Measurements from ENCODE around the gene DTHD1. TPM values are rescaled to one million over a fixed set of nuclear protein-coding genes. Genes with fewer than 3 reads are reported as not detected.

The DTHD1 gene
- total RNA-seq, 1 donor from 2014 or later: not detected

DNA sequence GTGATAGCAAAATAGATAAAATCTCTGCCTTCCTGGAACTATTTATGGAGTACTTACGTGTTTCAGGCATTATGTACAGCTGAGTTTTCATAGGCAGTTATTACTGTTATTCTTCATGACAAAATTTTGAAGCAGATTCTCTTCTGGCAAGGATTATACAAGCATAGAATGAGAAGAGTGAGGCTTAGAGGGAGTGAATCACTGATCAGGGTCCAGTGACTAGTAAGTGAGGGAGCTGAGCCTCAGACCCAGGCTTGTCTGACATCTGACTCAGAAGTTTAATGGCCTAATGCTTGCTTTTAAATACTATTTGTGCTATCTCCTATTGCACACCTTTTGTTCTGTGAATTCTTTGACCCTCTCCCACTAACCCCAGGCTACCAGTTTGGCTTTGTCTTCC is 110.6 kb downstream of the DTHD1 start:
- Histone ChIP-seq H3K4me1 (no peaks in the 10 kb centered on the region), H3K27ac (no peak overlapping the region), H3K4me2 (no peak overlapping the region), H2AFZ (replicated peaks) (no peak overlapping the region), H3K36me3 (no peaks in the 10 kb centered on the region), H3K79me2 (ENCODE audit: low read depth) (no peaks in the 10 kb centered on the region), H3K9me3 (ENCODE audit: low read depth) (no peaks in the 10 kb centered on the region), H3F3A (ENCODE audit: low read depth) (no peaks in the 10 kb centered on the region), H3K9ac (no peak overlapping the region), H4K20me1 (ENCODE audit: low read depth) (no peaks in the 10 kb centered on the region), H3K27me3 (no peaks in the 10 kb centered on the region), H3K4me3 (no peak overlapping the region)
- no peak overlapping the region for H3K27ac Mint-ChIP-seq
- no peaks in the 10 kb centered on the region for H3K27me3 Mint-ChIP-seq (ENCODE audit: insufficient read depth, low read depth)
- no peak for DNase-seq (ENCODE audit: low spot score)
- H3K9me3 Mint-ChIP-seq: no peaks in the 10 kb centered on the region
- H3K4me3 Mint-ChIP-seq: no peak overlapping the region
- peaks cover 11% of the 10 kb centered on the region for H3K4me1 Mint-ChIP-seq
- no peak for TF ChIP-seq EZH2phosphoT487 (IDR thresholded peaks at IDR 0.05)
- TF ChIP-seq, protein P1, sequence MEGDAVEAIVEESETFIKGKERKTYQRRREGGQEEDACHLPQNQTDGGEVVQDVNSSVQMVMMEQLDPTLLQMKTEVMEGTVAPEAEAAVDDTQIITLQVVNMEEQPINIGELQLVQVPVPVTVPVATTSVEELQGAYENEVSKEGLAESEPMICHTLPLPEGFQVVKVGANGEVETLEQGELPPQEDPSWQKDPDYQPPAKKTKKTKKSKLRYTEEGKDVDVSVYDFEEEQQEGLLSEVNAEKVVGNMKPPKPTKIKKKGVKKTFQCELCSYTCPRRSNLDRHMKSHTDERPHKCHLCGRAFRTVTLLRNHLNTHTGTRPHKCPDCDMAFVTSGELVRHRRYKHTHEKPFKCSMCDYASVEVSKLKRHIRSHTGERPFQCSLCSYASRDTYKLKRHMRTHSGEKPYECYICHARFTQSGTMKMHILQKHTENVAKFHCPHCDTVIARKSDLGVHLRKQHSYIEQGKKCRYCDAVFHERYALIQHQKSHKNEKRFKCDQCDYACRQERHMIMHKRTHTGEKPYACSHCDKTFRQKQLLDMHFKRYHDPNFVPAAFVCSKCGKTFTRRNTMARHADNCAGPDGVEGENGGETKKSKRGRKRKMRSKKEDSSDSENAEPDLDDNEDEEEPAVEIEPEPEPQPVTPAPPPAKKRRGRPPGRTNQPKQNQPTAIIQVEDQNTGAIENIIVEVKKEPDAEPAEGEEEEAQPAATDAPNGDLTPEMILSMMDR (IDR thresholded peaks at IDR 0.05): no peak
- H3K36me3 Mint-ChIP-seq: no peaks in the 10 kb centered on the region

DNA sequence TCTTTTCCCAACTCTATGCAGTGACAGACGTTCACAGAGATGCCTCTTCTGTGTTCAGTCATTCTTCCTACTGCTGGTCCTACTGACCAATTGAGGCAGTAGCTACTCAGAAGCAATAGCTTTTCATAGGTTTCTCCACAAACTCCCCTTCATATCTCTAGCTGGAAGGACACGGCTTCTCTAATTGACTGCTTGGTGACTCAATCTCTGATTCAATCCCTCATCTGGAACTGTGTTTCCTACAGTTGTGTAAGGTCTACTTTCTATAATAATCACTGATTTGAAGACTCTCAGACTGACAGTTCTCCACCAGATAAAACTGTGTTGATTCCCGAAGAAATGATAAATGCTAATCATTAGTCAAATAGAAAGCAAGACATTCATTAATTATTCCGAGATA is 111.5 kb downstream of the DTHD1 start:
- Mint-ChIP-seq H3K36me3 (no peaks in the 10 kb centered on the region), H3K27ac (no peak overlapping the region)
- H3K4me2 ChIP-seq: no peak overlapping the region

More for the DNA sequence above, 111.5 kb downstream of the DTHD1 start:
- no peak for TF ChIP-seq EZH2phosphoT487 (IDR thresholded peaks at IDR 0.05)
- TF ChIP-seq, protein P1 (IDR thresholded peaks at IDR 0.05): no peak
- no peak for TF ChIP-seq EZH2 (IDR thresholded peaks at IDR 0.05)
- H3K9ac ChIP-seq: no peak overlapping the region
- no peaks in the 10 kb centered on the region for H3K79me2 ChIP-seq (ENCODE audit: low read depth)
- H3F3A ChIP-seq (ENCODE audit: low read depth): no peaks in the 10 kb centered on the region
- no peaks in the 10 kb centered on the region for H4K20me1 ChIP-seq (ENCODE audit: low read depth)
- no peak overlapping the region for H2AFZ ChIP-seq (replicated peaks)
- H3K27me3 Mint-ChIP-seq (ENCODE audit: insufficient read depth, low read depth): no peaks in the 10 kb centered on the region
- H3K27ac ChIP-seq: no peak overlapping the region
- no peaks in the 10 kb centered on the region for H3K4me1 ChIP-seq
- no peaks in the 10 kb centered on the region for H3K27me3 ChIP-seq
- H3K9me3 ChIP-seq (ENCODE audit: low read depth): no peaks in the 10 kb centered on the region
- no peaks in the 10 kb centered on the region for H3K36me3 ChIP-seq
- no peak for DNase-seq (ENCODE audit: low spot score)
- no peak overlapping the region for H3K4me3 ChIP-seq
- H3K9me3 Mint-ChIP-seq: no peaks in the 10 kb centered on the region
- peaks cover 11% of the 10 kb centered on the region for H3K4me1 Mint-ChIP-seq
- H3K4me3 Mint-ChIP-seq: no peak overlapping the region

Other genes with a start within 250 kb of the DTHD1 start
- gene ARAP2, start 37.1 kb upstream of the DTHD1 start, total RNA-seq (ENCODE audit: low replicate concordance): 0.87 and 1.6 TPM in 2 replicates

All from neural progenitor cell (in vitro differentiated cells).